Measurements from ENCODE around the gene GET3.

Gene GET3

DNA sequence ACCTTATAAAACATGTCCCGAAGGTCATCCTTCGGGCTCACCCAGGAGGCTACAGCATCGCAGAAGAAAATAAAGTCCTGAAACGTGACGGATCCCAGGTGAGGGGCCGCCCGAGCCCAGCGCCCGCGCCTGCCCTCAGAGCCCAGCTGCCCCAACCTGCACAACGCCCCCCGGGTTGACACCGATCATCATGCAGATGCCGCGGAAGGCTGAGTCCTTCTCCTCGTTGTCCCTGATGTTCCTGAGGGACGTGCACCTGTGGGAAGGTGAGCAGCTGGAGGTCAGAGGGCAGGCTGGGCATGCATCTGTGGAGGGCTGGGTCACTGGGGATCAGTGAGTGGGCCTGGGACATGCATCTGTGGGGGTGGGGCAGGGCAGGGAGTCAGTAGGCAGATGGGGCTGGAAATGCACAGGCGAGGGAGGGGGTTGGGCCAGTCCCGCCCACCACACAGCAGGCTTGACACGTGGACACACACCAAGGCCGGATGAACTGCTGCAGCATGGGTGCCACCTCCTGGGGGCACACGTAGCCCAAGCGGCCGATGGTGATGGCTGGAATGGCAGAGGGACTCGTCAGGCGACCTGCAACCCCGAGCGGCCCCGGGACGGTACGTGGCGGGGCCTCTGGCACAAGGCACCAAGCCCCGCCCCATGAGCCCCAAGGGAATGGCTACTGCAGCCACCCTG is 35.6 kb upstream of the GET3 start:
- POLR2A ChIA-PET: interaction anchor here (0.7 kb wide), 1 partner anchor 19 kb away, joined by 4 read pairs; no protein-coding TSS in a partner anchor
- no peak for DNase-seq (ENCODE audit: low read depth, low spot score)
- TF ChIP-seq, protein P1, sequence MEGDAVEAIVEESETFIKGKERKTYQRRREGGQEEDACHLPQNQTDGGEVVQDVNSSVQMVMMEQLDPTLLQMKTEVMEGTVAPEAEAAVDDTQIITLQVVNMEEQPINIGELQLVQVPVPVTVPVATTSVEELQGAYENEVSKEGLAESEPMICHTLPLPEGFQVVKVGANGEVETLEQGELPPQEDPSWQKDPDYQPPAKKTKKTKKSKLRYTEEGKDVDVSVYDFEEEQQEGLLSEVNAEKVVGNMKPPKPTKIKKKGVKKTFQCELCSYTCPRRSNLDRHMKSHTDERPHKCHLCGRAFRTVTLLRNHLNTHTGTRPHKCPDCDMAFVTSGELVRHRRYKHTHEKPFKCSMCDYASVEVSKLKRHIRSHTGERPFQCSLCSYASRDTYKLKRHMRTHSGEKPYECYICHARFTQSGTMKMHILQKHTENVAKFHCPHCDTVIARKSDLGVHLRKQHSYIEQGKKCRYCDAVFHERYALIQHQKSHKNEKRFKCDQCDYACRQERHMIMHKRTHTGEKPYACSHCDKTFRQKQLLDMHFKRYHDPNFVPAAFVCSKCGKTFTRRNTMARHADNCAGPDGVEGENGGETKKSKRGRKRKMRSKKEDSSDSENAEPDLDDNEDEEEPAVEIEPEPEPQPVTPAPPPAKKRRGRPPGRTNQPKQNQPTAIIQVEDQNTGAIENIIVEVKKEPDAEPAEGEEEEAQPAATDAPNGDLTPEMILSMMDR (IDR thresholded peaks at IDR 0.05; ENCODE audit: insufficient read depth, low read length, missing control alignments): no peak
- H3K4me3 ChIP-seq (ENCODE audit: low read depth, low read length): no peak overlapping the region
- CTCF ChIA-PET: no interaction called here

DNA sequence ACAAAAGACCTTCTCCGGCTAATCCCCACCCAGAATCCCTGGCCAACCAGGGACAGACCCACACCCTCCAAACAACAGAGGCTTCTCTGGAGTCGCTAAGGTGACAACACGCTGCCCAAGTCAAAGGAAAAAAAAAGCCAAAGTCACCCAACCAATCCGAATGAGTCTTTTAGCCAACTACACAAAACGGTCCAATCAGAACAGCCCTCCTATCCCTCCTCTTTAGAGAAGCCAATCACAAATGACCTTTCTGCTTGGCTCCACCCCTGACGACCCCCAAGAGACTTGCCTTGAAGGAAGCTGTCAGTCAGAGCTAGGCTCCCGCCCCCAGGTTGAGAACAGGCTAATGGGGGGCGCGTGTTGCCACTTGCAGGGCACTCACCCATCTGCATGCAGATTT is 34.3 kb upstream of the GET3 start:
- no peak for DNase-seq (ENCODE audit: low read depth, low spot score)
- CTCF ChIA-PET: interaction anchor here (1.1 kb wide), 1 partner anchor 74 kb away, joined by 3 read pairs; no protein-coding TSS in a partner anchor
- TF ChIP-seq, protein P1 (IDR thresholded peaks at IDR 0.05; ENCODE audit: insufficient read depth, low read length, missing control alignments): no peak
- POLR2A ChIA-PET: no interaction called here
- no peak overlapping the region for H3K4me3 ChIP-seq (ENCODE audit: low read depth, low read length)

DNA sequence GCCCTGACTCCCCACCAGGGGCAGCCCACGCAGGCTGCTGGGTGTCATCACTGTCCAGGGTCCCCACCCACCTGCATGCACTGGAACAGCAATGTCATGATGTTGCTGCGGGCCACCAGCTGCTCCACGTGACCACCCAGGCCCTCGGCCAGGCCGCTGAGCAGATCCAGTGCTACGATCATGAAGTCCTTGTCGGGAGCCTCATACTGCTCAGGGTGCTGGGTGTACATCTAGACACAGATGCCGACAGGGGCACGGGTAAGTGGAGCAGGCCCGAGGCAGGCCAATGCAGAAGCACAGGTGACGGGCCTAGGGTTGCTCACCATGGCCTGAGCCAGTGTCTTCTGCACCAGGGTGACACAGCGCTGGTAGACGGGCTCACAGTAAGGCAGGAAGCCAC is 32.1 kb upstream of the GET3 start:
- H3K4me3 ChIP-seq (ENCODE audit: low read depth, low read length): no peak overlapping the region
- ChIA-PET CTCF (interaction anchor here (1.2 to 1.4 kb wide), 2 partner anchors 9 to 10 kb away, joined by 3 to 4 read pairs; no protein-coding TSS in a partner anchor), POLR2A (no interaction called here)
- no peak for DNase-seq (ENCODE audit: low read depth, low spot score)
- TF ChIP-seq, protein P1 (IDR thresholded peaks at IDR 0.05; ENCODE audit: insufficient read depth, low read length, missing control alignments): no peak

DNA sequence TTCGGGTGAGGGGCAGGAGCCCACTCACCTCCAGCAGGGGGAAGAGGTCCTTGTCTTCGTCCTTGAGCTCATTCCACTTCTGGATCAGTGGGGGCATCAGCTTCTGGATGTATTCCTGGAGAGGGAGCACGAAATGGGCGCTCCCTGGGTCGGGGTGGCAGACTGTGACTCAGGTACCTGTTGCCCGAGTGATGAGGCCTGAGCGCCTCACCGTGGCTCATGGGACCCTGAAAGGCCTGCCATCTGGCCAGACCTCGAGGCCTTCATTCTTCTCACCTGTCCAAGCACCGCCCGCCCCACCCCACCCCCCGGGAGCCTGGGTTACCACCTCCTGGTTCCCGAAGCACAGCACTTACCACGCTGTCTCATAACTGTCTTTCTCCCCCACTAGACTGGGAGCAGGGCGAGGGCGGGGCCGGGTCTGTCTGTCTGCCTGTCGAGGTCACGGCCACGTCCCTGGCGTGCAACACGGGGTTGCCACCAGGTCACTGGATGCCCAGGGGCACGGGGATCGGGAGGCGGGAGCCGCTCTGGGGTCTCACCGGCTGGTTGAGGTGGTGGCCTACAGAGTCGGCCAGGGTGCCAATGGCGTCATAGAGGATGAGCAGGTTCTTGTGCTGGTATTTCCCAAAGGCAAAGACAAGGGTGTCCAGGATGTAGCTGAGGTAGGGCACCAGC is 31.5 kb upstream of the GET3 start:
- DNase-seq (ENCODE audit: low read depth, low spot score): no peak
- TF ChIP-seq, protein P1 (IDR thresholded peaks at IDR 0.05; ENCODE audit: insufficient read depth, low read length, missing control alignments): no peak
- CTCF ChIA-PET: interaction anchor here (1.1 to 1.2 kb wide), 2 partner anchors 8 to 10 kb away, joined by 3 read pairs; no protein-coding TSS in a partner anchor
- POLR2A ChIA-PET: no interaction called here
- H3K4me3 ChIP-seq (ENCODE audit: low read depth, low read length): no peak overlapping the region

DNA sequence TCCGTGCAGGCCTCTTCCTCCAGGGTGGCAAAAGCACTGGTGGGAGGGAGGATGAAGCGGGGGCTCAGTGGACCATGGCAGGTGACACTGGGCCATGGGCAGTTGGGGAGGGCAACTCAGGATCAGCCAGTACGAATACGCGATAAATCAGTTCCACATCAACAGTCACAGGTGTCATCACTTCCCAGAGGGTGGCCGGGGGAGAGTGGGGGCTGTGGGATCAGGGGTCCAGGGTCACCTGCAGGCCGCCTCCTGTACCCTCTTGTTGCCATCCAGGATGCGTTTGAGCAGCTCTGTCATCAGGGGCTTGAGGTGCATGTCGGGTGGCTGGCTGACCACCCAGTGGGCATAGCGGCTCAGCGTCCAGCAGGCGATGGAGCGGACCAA is 31.0 kb upstream of the GET3 start:
- H3K4me3 ChIP-seq (ENCODE audit: low read depth, low read length): no peak overlapping the region
- ChIA-PET CTCF (interaction anchor here (1.1 to 1.2 kb wide), 2 partner anchors 8 to 9 kb away, joined by 3 read pairs; no protein-coding TSS in a partner anchor), POLR2A (no interaction called here)
- TF ChIP-seq, protein P1 (IDR thresholded peaks at IDR 0.05; ENCODE audit: insufficient read depth, low read length, missing control alignments): no peak
- no peak for DNase-seq (ENCODE audit: low read depth, low spot score)

DNA sequence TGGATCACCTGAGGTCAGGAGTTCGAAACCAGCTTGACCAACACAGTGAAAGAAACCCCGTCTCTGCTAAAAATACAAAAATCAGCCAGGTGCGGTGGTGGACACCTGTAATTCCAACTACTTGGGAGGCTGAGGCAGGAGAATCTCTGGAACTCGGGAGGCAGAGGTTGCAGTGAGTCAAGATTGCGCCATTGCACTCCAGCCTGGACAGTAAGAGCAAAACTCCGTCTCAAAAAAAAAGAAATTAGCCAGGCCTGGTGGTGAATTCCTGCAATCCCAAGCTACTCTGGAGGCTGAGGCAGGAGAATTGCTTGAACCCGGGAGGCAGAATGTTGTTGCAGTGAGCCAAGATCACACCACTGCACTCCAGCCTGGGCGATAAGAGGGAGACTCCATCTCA is 28.7 kb upstream of the GET3 start:
- H3K4me3 ChIP-seq (ENCODE audit: low read depth, low read length): no peak overlapping the region
- POLR2A ChIA-PET: interaction anchor here (0.9 kb wide), 1 partner anchor 12 kb away, joined by 5 read pairs; the partner anchor contains the start of gene FBXW9
- DNase-seq (ENCODE audit: low read depth, low spot score): no peak
- TF ChIP-seq, protein P1 (IDR thresholded peaks at IDR 0.05; ENCODE audit: insufficient read depth, low read length, missing control alignments): no peak
- CTCF ChIA-PET: interaction anchor here (0.9 to 1.9 kb wide), 8 partner anchors 9 to 139 kb away, joined by 3 to 8 read pairs (median 4); no protein-coding TSS in a partner anchor
